SK-N-SH (cell line): ENCODE measurements around the gene ACTR3. TPM values are rescaled to one million over a fixed set of nuclear protein-coding genes. Genes with fewer than 3 reads are reported as not detected.
A peak's percentile ranks its signal among the peaks of the same experiment; 100 is the strongest.

Source experiments
- CTCF ChIA-PET: fragments of 300-600, 350-600 bp; formaldehyde crosslinking; extraction: SDS; loops from one replicate; lab custom pipeline; 2021; lab: Yijun Ruan, JAX
- POLR2A ChIA-PET: fragments of 350-600 bp; sonication (Branson Sonifier 250); formaldehyde crosslinking; extraction: SDS; loops from one replicate; lab custom pipeline; 2020; ENCODE audit warnings: antibody characterized with exemption, inconsistent platforms; lab: Yijun Ruan, JAX
- DNase-seq: peaks from one replicate; pipeline ENCODE4 v3.0.0; 2012
- H2AFZ ChIP-seq: fragments of 200-600 bp; sonication (generic); 2 replicates; pipeline ENCODE4 v1.8.1; 2016; ENCODE audit warnings: antibody characterized with exemption, mild to moderate bottlenecking, low read depth
- H3F3A ChIP-seq: fragments of 200-600 bp; sonication (generic); replicated peaks from 2 replicates; pipeline ENCODE3; 2016; ENCODE audit warnings: antibody characterized with exemption, mild to moderate bottlenecking; ENCODE audit not compliant: insufficient read depth
- H3K27ac ChIP-seq, 2 experiments: fragments of 200-500 bp in 1 of 2; fragments of 200-600 bp in 1 of 2; sonication (Bioruptor generic) in 1 of 2; sonication (generic), shearing (Covaris generic) in 1 of 2; 2 replicates each; pipeline versions ENCODE4 v1.5.1 to v1.6.1; 2014 to 2016; ENCODE audit warnings: low read depth in 2 of 2, inconsistent platforms in 1 of 2, low read length in 1 of 2, mild to moderate bottlenecking in 1 of 2, mixed read lengths in 1 of 2
- H3K27me3 ChIP-seq: fragments of 200-600 bp; sonication (generic), shearing (Covaris generic); 2 replicates; pipeline ENCODE4 v1.6.1; 2016; ENCODE audit warnings: mixed run types; ENCODE audit not compliant: insufficient read depth
- H3K36me3 ChIP-seq, 2 experiments: fragments of 200-500 bp in 1 of 2; fragments of 200-600 bp in 1 of 2; sonication (Bioruptor generic) in 1 of 2; sonication (generic) in 1 of 2; replicated peaks in 1 of 2; 2 replicates each; pipeline versions ENCODE3 to v1.5.1; 2014 to 2016; ENCODE audit warnings: low read length in 1 of 2, mild to moderate bottlenecking in 1 of 2; ENCODE audit not compliant: insufficient read depth in 2 of 2, control insufficient read depth in 1 of 2
- H3K4me1 ChIP-seq, 2 experiments: fragments of 200-500 bp in 1 of 2; fragments of 200-600 bp in 1 of 2; sonication (Bioruptor generic) in 1 of 2; sonication (generic), shearing (Covaris generic) in 1 of 2; 2 replicates each; pipeline versions ENCODE4 v1.5.1 to v1.6.1; 2014 to 2016; ENCODE audit warnings: low read depth in 1 of 2, low read length in 1 of 2, mixed run types in 1 of 2; ENCODE audit not compliant: insufficient read depth in 2 of 2, control insufficient read depth in 1 of 2
- H3K4me2 ChIP-seq: fragments of 200-600 bp; sonication (generic), shearing (Covaris generic); 2 replicates; pipeline ENCODE4 v1.6.1; 2017; ENCODE audit warnings: mixed run types
- H3K4me3 ChIP-seq, 2 experiments: fragments of 200-500 bp in 1 of 2; fragments of 200-600 bp in 1 of 2; sonication (Bioruptor generic) in 1 of 2; sonication (generic), shearing (Covaris generic) in 1 of 2; 2 replicates each; pipeline versions ENCODE4 v1.5.1 to v1.8.1; 2014 to 2016; ENCODE audit warnings: low read depth in 2 of 2, inconsistent platforms in 1 of 2, low read length in 1 of 2, mild to moderate bottlenecking in 1 of 2, mixed read lengths in 1 of 2, moderate library complexity in 1 of 2
- H3K79me2 ChIP-seq: fragments of 200-600 bp; sonication (generic); 2 replicates; pipeline ENCODE4 v1.8.1; 2017; ENCODE audit warnings: mild to moderate bottlenecking; ENCODE audit not compliant: insufficient read depth
- H3K9ac ChIP-seq: fragments of 200-600 bp; sonication (generic); 2 replicates; pipeline ENCODE4 v1.6.1; 2017; ENCODE audit warnings: mixed run types
- H3K9me2 ChIP-seq: fragments of 200-600 bp; sonication (generic); 2 replicates; pipeline ENCODE4 v1.6.1; 2017; ENCODE audit warnings: mixed run types
- H3K9me3 ChIP-seq: fragments of 200-600 bp; sonication (generic); 2 replicates; pipeline ENCODE4 v1.6.1; 2017; ENCODE audit warnings: mixed run types, mild to moderate bottlenecking, moderate library complexity
- H4K20me1 ChIP-seq: fragments of 200-600 bp; sonication (generic); 2 replicates; pipeline ENCODE4 v1.6.1; 2017; ENCODE audit warnings: mild to moderate bottlenecking, mixed run types; ENCODE audit not compliant: insufficient read depth
- CHD2 ChIP-seq: fragments of 150-350 bp; IDR thresholded peaks from 2 replicates; pipeline ENCODE4 v1.6.1; 2018; ENCODE audit warnings: low read length; ENCODE audit not compliant: partially characterized antibody
- ELF1 ChIP-seq: IDR thresholded peaks from 2 replicates; pipeline ENCODE4 v1.4.0; 2012
- EZH2phosphoT487 ChIP-seq: fragments of 200-600 bp; sonication (generic); IDR thresholded peaks from 2 replicates; pipeline ENCODE4 v1.6.1; 2017; ENCODE audit warnings: low read depth, mixed run types, mild to moderate bottlenecking, antibody characterized with exemption, moderate library complexity, borderline replicate concordance
- GABPA ChIP-seq: IDR thresholded peaks from 2 replicates; pipeline ENCODE4 v1.4.0; 2012; ENCODE audit warnings: low read depth, mild to moderate bottlenecking
- GATA2 ChIP-seq: sonication (generic); formaldehyde crosslinking; IDR thresholded peaks from 2 replicates; pipeline ENCODE4 v1.5.0; 2020; ENCODE audit warnings: mild to moderate bottlenecking, missing genetic modification reagents
- MEF2A ChIP-seq: IDR thresholded peaks from 2 replicates; pipeline ENCODE4 v1.4.0; 2012; ENCODE audit warnings: low read depth, borderline replicate concordance
- MXI1 ChIP-seq: IDR thresholded peaks from 2 replicates; pipeline ENCODE4 v1.6.1; 2012; ENCODE audit warnings: mild to moderate bottlenecking, low read depth, low read length, improper control_type of control experiment
- NRF1 ChIP-seq: IDR thresholded peaks from 2 replicates; pipeline ENCODE4 v1.6.1; 2012; ENCODE audit warnings: low read depth, mild to moderate bottlenecking, low read length
- POLR2AphosphoS5 ChIP-seq: IDR thresholded peaks from 2 replicates; pipeline ENCODE4 v1.6.1; 2012; ENCODE audit warnings: low read depth, low read length
- RAD21 ChIP-seq: IDR thresholded peaks from 2 replicates; pipeline ENCODE4 v1.6.1; 2012; ENCODE audit warnings: mild to moderate bottlenecking, low read length
- TEAD4 ChIP-seq: IDR thresholded peaks from 2 replicates; pipeline ENCODE4 v1.4.0; 2012; ENCODE audit warnings: mild to moderate bottlenecking, borderline replicate concordance; ENCODE audit not compliant: insufficient read depth
- YY1 ChIP-seq: IDR thresholded peaks from 2 replicates; pipeline ENCODE4 v1.4.0; 2012; ENCODE audit warnings: low read depth, mild to moderate bottlenecking
- WGBS: methylation state at CpG from one replicate; pipeline ENCODE4 v1.1.6; 2017; ENCODE audit warnings: low lambda C conversion rate; 5-methylcytosine and 5-hydroxymethylcytosine counted together
- polyA plus RNA-seq, 3 experiments: library from polyadenylated mRNA; depleted of rRNA; stranded (reverse); fragments of >200 nt; gene quantifications; 2 replicates each; pipeline ENCODE4 v1.2.3, GENCODE V29; 2012
- TF ChIP-seq, protein P1 (sequence below): IDR thresholded peaks from 2 replicates; pipeline ENCODE4 v1.4.0; 2012; ENCODE audit warnings: low read depth
- TF ChIP-seq, protein P2 (sequence below): fragments of 150-350 bp; IDR thresholded peaks from 2 replicates; pipeline ENCODE4 v1.6.1; 2017; ENCODE audit warnings: antibody characterized with exemption, low read length, low read depth, borderline replicate concordance

ACTR3 gene
- polyA plus RNA-seq, 1 of the 3 experiments (the other 2 are of a cell fraction), result 90.8 TPM

DNA sequence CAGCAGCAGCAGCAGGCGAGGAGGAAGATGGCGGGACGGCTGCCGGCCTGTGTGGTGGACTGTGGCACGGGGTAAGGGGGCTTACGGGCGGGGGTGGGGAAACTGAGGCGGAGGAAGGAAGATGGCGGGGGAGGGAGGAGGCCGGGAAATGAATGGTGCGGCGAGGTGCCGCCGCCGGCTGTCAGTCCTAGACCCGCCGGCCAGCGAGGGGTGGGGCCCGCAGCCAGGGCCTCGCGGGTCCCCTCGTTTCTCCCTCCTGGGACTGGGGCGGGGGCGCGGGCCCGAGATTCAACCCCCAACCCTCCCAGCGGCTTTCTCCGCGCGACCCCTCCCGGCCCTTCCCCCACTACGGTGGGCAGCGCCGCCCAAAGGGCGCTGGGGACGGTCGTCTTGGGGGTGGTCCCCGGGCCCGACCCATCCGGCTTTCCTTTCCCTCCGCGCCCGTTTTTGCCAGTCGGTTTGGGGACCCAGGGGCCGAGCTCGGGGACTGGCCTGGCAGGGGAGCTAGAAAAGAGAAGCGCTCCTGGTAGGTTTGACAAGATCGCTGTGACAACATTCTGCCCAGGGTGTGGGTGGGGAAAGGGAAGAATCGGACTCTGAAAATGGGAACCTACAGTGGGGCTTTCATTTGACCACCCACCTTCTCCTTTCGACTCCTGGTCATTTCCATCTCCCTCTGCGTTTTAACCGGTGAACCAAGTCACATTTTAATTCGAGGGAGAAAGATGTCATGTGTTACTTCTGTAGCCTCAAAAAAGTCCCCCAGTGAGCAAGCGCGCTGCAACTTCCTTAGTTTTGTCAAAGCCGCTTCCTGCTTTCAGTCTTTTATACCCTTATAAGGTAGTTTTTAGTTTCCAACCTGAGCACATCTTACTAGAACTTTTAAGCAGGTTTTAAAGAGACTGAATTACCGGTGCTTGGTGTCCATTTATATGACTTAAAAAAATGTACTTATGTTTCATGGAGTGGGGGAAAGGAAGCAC lies 655 bp downstream of the ACTR3 start:
- TF ChIP-seq CHD2, result peak; percentile 36
- peak; percentile 31; the same call in 1 of the 2 replicates for TF ChIP-seq NRF1
- peak; percentile 65; the same call in 1 of the 2 replicates for TF ChIP-seq POLR2AphosphoS5
- TF ChIP-seq, protein P1, sequence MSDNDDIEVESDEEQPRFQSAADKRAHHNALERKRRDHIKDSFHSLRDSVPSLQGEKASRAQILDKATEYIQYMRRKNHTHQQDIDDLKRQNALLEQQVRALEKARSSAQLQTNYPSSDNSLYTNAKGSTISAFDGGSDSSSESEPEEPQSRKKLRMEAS, result peak; percentile 51; the same call in 1 of the 2 replicates
- TF ChIP-seq MEF2A, result no peak
- peak; percentile 50; the same call in 1 of the 2 replicates for TF ChIP-seq ELF1
- no peak for TF ChIP-seq TEAD4
- peak; percentile 20; the same call in 1 of the 2 replicates for TF ChIP-seq GABPA
- TF ChIP-seq, protein P2, sequence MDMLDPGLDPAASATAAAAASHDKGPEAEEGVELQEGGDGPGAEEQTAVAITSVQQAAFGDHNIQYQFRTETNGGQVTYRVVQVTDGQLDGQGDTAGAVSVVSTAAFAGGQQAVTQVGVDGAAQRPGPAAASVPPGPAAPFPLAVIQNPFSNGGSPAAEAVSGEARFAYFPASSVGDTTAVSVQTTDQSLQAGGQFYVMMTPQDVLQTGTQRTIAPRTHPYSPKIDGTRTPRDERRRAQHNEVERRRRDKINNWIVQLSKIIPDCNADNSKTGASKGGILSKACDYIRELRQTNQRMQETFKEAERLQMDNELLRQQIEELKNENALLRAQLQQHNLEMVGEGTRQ, result no peak
- peak; percentile 69; the same call in 1 of the 2 replicates for TF ChIP-seq MXI1
- CTCF ChIA-PET, result no interaction called here
- Histone ChIP-seq H3K9ac (peak overlapping the region; percentile 82), H4K20me1 (peaks cover 40% of the 10 kb centered on the region), H3K27ac (peak overlapping the region; percentile 87 to 89), H3K9me2 (no peaks in the 10 kb centered on the region), H2AFZ (no peak overlapping the region), H3K79me2 (peaks cover 80% of the 10 kb centered on the region), H3K4me2 (peak overlapping the region; percentile 73), H3F3A (peaks cover 27% of the 10 kb centered on the region), H3K4me1 (peaks cover 16 to 39% of the 10 kb centered on the region in 2 experiments), H3K36me3 (peaks cover 2 to 20% of the 10 kb centered on the region in 2 experiments), H3K9me3 (no peaks in the 10 kb centered on the region), H3K27me3 (no peaks in the 10 kb centered on the region), H3K4me3 (peak overlapping the region; percentile 87 to 90)
- POLR2A ChIA-PET, result interaction anchor here (1.0 kb wide), 1 partner anchor 134 kb away, joined by 6 read pairs; the partner anchor contains the start of gene SLC35F5
- DNase-seq, result peak; percentile 72
- WGBS, result under 1% methylated on average over 45 of the region's 57 CpGs

DNA sequence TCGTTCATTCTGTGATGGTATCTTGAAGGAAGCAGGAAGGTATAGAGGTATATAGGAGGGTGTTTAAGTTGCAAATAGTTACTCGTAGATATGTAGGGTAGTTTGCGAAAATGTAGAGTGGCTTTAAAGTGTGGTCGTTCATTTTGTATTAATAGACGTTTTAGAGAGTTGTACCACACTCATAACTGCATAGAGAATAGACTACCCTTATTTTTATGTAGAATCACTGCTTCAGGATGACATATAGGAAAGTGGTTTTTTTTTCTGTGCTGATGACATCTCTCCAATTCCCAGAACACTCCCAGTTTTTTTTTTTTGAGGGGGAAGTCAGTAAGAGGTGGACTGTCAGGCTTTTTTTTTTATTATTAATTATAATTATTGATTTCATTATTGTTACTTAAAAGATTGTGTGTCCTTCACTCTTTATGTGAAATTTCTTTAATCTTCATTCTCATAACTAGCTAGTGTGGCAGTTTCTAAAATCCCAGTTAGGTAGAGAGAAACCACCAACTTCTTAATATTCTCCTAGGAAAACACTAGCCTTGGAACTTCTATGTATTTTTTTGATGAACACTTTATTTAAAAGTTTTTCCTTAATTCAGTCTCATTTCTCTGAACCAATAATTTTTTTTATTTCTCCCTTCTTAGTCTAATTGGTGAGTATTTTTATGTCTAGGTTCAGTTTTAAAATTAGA lies 1.5 kb downstream of the ACTR3 start:
- no peaks in the 10 kb centered on the region for H3K27me3 ChIP-seq
- DNase-seq, result no peak
- H3K36me3 ChIP-seq, result peaks cover 2 to 20% of the 10 kb centered on the region in 2 experiments
- H3K9ac ChIP-seq, result peak overlapping the region; percentile 82
- H3F3A ChIP-seq, result peaks cover 24% of the 10 kb centered on the region
- no peaks in the 10 kb centered on the region for H3K9me2 ChIP-seq
- ChIA-PET CTCF (no interaction called here), POLR2A (no interaction called here)
- H3K79me2 ChIP-seq, result peaks cover 86% of the 10 kb centered on the region
- H3K9me3 ChIP-seq, result no peaks in the 10 kb centered on the region
- WGBS, result 10% methylated on average over 5 of the region's 5 CpGs
- peak overlapping the region; percentile 87 to 90 for H3K4me3 ChIP-seq
- TF ChIP-seq POLR2AphosphoS5, result no peak
- TF ChIP-seq GABPA, result no peak
- no peak for TF ChIP-seq RAD21
- TF ChIP-seq GATA2 (CRISPR knock-in tag), result no peak
- no peak for TF ChIP-seq YY1
- no peak for TF ChIP-seq EZH2phosphoT487
- peaks cover 18 to 44% of the 10 kb centered on the region in 2 experiments for H3K4me1 ChIP-seq
- H3K4me2 ChIP-seq, result peak overlapping the region; percentile 73
- peak overlapping the region; percentile 87 to 89 for H3K27ac ChIP-seq
- no peak overlapping the region for H2AFZ ChIP-seq
- peaks cover 49% of the 10 kb centered on the region for H4K20me1 ChIP-seq
